T1000 (cell line): Measurements from ENCODE around the gene PRR20G.
"Not testable (repeated sequence)": the region's sequence is repeated elsewhere in the genome, so short reads cannot be mapped to it uniquely, and the experiment has no call there.

Source experiments
- DNase-seq: peaks from one replicate; lab custom pipeline; 2025; ENCODE audit warnings: mixed read lengths; lab: John Stamatoyannopoulos, UW

Gene PRR20G

GRCh38 chr3:127287840-127288239, at the start of gene PRR20G:
Gene PRR20G (minus strand): TSS chr3:127288046. CDS start chr3:127287365, 681 bp downstream.
- no peak for DNase-seq

- no peak for DNase-seq
These were observed 49.2 kb upstream of the PRR20G start for GRCh38 chr3:127337001-127337400.

- no peak for DNase-seq
These were observed 48.3 kb upstream of the PRR20G start for GRCh38 chr3:127336101-127336500.

GRCh38 chr3:127330385-127330784, 42.5 kb upstream of the PRR20G start:
- DNase-seq: no peak

GRCh38 chr3:127329631-127330285, 41.9 kb upstream of the PRR20G start:
- DNase-seq: no peak

GRCh38 chr3:127328421-127328820, 40.6 kb upstream of the PRR20G start:
- no peak for DNase-seq

GRCh38 chr3:127326341-127326740, 38.5 kb upstream of the PRR20G start:
- DNase-seq: no peak

- DNase-seq: no peak
These were observed 37.7 kb upstream of the PRR20G start for GRCh38 chr3:127325629-127325961.

- DNase-seq: no peak
These were observed 37.2 kb upstream of the PRR20G start for GRCh38 chr3:127324913-127325628.

- DNase-seq: no peak
These were observed 36.2 kb upstream of the PRR20G start for GRCh38 chr3:127324076-127324475.

GRCh38 chr3:127323581-127323980, 35.7 kb upstream of the PRR20G start:
- no peak for DNase-seq

GRCh38 chr3:127321371-127321770, 33.5 kb upstream of the PRR20G start:
- no peak for DNase-seq

GRCh38 chr3:127320529-127321121, 32.8 kb upstream of the PRR20G start:
- no peak for DNase-seq

- DNase-seq: no peak
These were observed 28.8 kb upstream of the PRR20G start for GRCh38 chr3:127316685-127317084.

- no peak for DNase-seq
These were observed 25.0 kb upstream of the PRR20G start for GRCh38 chr3:127312818-127313217.

GRCh38 chr3:127308821-127309220, 21.0 kb upstream of the PRR20G start:
- DNase-seq: not testable (repeated sequence)

- no peak for DNase-seq
These were observed 20.1 kb upstream of the PRR20G start for GRCh38 chr3:127307916-127308315.

GRCh38 chr3:127307112-127307835, 19.4 kb upstream of the PRR20G start:
- DNase-seq: no peak

- no peak for DNase-seq
These were observed 18.7 kb upstream of the PRR20G start for GRCh38 chr3:127306361-127307111.

GRCh38 chr3:127305499-127306060, 17.7 kb upstream of the PRR20G start:
- DNase-seq: no peak

GRCh38 chr3:127304121-127304744, 16.4 kb upstream of the PRR20G start:
- no peak for DNase-seq
